Left lung (tissue), 10 donors: ENCODE results near the gene PAAF1. TPM values are rescaled to one million over a fixed set of nuclear protein-coding genes. Genes with fewer than 3 reads are reported as not detected.

Experiments used
- ATAC-seq: fragments of 200-7000 bp; cut with Tn5 transposase; one replicate; pipeline ENCODE4 v1.9.1; 2020; ENCODE audit warnings: moderate library complexity
- DNase-seq, 4 donors: peaks; one replicate each; pipeline ENCODE4 v3.0.0-alpha.2; 2013 to 2020
- H3K27ac ChIP-seq, 2 donors: fragments of 200-600 bp; sonication (generic) in 1 of 2; one replicate each; pipeline versions ENCODE4 v1.5.0 to v1.8.0; 2020 to 2021
- H3K27me3 ChIP-seq, 2 donors: fragments of 200-600 bp; sonication (generic) in 1 of 2; one replicate each; pipeline versions ENCODE4 v1.5.0 to v1.8.0; 2020 to 2021
- H3K36me3 ChIP-seq, 2 donors: fragments of 200-600 bp; sonication (generic) in 1 of 2; one replicate each; pipeline versions ENCODE4 v1.5.0 to v1.8.0; 2020 to 2021
- H3K4me1 ChIP-seq, 2 donors: fragments of 200-600 bp; one replicate each; pipeline ENCODE4 v1.8.0; 2021
- H3K4me3 ChIP-seq, 2 donors: fragments of 200-600 bp; sonication (generic) in 1 of 2; one replicate each; pipeline versions ENCODE4 v1.5.0 to v1.8.0; 2020 to 2021; ENCODE audit warnings: mild to moderate bottlenecking in 1 of 2
- H3K9me3 ChIP-seq, 2 donors: fragments of 200-600 bp; sonication (generic) in 1 of 2; one replicate each; pipeline versions ENCODE4 v1.5.0 to v1.8.0; 2020 to 2021
- CTCF ChIP-seq, 2 donors: fragments of 200-600 bp; sonication (generic) in 1 of 2; IDR thresholded peaks; one replicate each; pipeline versions ENCODE4 v1.5.0 to v1.8.0; 2021; ENCODE audit warnings: antibody characterized with exemption in 2 of 2
- intact Hi-C, 2 donors: fragments of 100-400 bp; cut with DNase I; formaldehyde crosslinking; loops; one replicate each; pipeline versions ENCODE4 v1.11.2 to v1.14.2; 2022
- polyA plus RNA-seq, 6 donors: library from polyadenylated mRNA; unstranded; fragments of 120-200 nt; gene quantifications; one replicate each; pipeline ENCODE4 v1.2.1, GENCODE V29; 2013; ENCODE audit not compliant: insufficient read length in 6 of 6
- total RNA-seq, 2 donors: library from RNA; stranded (reverse); fragmentation: NEBNext Ultra II Directional; extraction: Animal tissue kit (Norgen Biotek cat#: 25700); gene quantifications; one replicate each; pipeline ENCODE4 v1.2.1, GENCODE V29; 2021
- donor health status: DM: no; HTN: yes; CAD: no.
- donor health status: DM: no; HTN: no; CAD: no.

The PAAF1 gene
- total and polyA plus RNA-seq, 8 donors = 13.0 to 47.3 (median 34.3) TPM

- Histone ChIP-seq H3K36me3 (peaks cover 0 to 37% of the 10 kb centered on the region in 2 donors), H3K27me3 (no peaks in the 10 kb centered on the region), H3K27ac (no peak overlapping the region), H3K4me1 (peaks cover 0 to 34% of the 10 kb centered on the region in 2 donors), H3K9me3 (no peaks in the 10 kb centered on the region), H3K4me3 (no peak overlapping the region)
- TF ChIP-seq CTCF (IDR thresholded peaks at IDR 0.05) = no peak
- no peak for DNase-seq
- intact Hi-C loops = loop anchor here in 1 of 2 donors (10.0 kb wide), 1 partner anchor 62 kb away; no protein-coding TSS in a partner anchor
- no peak for ATAC-seq
These were observed 96.0 kb downstream of the PAAF1 start for GRCh38 chr11:73972620-73973449.

- no peaks in the 10 kb centered on the region for H3K9me3 ChIP-seq
- H3K27me3 ChIP-seq = no peaks in the 10 kb centered on the region
- peaks cover 0 to 54% of the 10 kb centered on the region in 2 donors for H3K4me1 ChIP-seq
- H3K36me3 ChIP-seq = peaks cover 0 to 56% of the 10 kb centered on the region in 2 donors
- ATAC-seq (no peak), DNase-seq (no peak)
- TF ChIP-seq CTCF (IDR thresholded peaks at IDR 0.05) = no peak
- no peak overlapping the region for H3K4me3 ChIP-seq
- intact Hi-C loops = loop anchor here in 1 of 2 donors (10.0 kb wide), 1 partner anchor 60 kb away; no protein-coding TSS in a partner anchor
- no peak overlapping the region for H3K27ac ChIP-seq
These were observed 98.0 kb downstream of the PAAF1 start for GRCh38 chr11:73974604-73975478.

GRCh38 chr11:73975479-73975757, 98.6 kb downstream of the PAAF1 start:
- Histone ChIP-seq H3K9me3 (no peaks in the 10 kb centered on the region), H3K36me3 (peaks cover 0 to 59% of the 10 kb centered on the region in 2 donors), H3K27ac (no peak overlapping the region), H3K4me3 (no peak overlapping the region), H3K27me3 (no peaks in the 10 kb centered on the region), H3K4me1 (peaks cover 3 to 60% of the 10 kb centered on the region in 2 donors)
- no peak for ATAC-seq
- TF ChIP-seq CTCF (IDR thresholded peaks at IDR 0.05) = no peak
- intact Hi-C loops = loop anchor here in 1 of 2 donors (10.0 kb wide), 1 partner anchor 59 kb away; no protein-coding TSS in a partner anchor
- no peak for DNase-seq

GRCh38 chr11:73976451-73977151, 99.8 kb downstream of the PAAF1 start:
- Histone ChIP-seq H3K36me3 (peaks cover 0 to 65% of the 10 kb centered on the region in 2 donors), H3K4me1 (peaks cover 9 to 72% of the 10 kb centered on the region in 2 donors), H3K4me3 (no peak overlapping the region), H3K27me3 (no peaks in the 10 kb centered on the region), H3K9me3 (no peaks in the 10 kb centered on the region), H3K27ac (no peak overlapping the region)
- DNase-seq = no peak
- intact Hi-C loops = loop anchor here in 1 of 2 donors (10.0 kb wide), 1 partner anchor 58 kb away; no protein-coding TSS in a partner anchor
- TF ChIP-seq CTCF (IDR thresholded peaks at IDR 0.05) = no peak
- ATAC-seq = no peak
